GM13976 (cell line): ENCODE measurements around the gene MGAT5.

ENCODE experiments used
- DNase-seq: peaks from one replicate; pipeline ENCODE4 v3.0.0; 2012; ENCODE audit warnings: low spot score
- CTCF ChIP-seq: IDR thresholded peaks from 2 replicates; pipeline ENCODE4 v1.5.1; 2012; ENCODE audit warnings: borderline replicate concordance, mild to moderate bottlenecking; ENCODE audit not compliant: insufficient read depth; ENCODE audit errors: extremely low read depth, missing control alignments, control extremely low read depth
- in situ Hi-C: fragments of 300-500 bp; cut with MboI; formaldehyde crosslinking; loops from one replicate; pipeline ENCODE4 v1.12.0; 2022; ENCODE audit warnings: low sequenced_read_pairs, mixed read lengths, inconsistent platforms; ENCODE audit not compliant: unreplicated experiment

The MGAT5 gene

GRCh38 chr2:134449157-134449556 lies 195.3 kb downstream of the MGAT5 start:
- DNase-seq = no peak
- in situ Hi-C loops = no loop called here

DNA sequence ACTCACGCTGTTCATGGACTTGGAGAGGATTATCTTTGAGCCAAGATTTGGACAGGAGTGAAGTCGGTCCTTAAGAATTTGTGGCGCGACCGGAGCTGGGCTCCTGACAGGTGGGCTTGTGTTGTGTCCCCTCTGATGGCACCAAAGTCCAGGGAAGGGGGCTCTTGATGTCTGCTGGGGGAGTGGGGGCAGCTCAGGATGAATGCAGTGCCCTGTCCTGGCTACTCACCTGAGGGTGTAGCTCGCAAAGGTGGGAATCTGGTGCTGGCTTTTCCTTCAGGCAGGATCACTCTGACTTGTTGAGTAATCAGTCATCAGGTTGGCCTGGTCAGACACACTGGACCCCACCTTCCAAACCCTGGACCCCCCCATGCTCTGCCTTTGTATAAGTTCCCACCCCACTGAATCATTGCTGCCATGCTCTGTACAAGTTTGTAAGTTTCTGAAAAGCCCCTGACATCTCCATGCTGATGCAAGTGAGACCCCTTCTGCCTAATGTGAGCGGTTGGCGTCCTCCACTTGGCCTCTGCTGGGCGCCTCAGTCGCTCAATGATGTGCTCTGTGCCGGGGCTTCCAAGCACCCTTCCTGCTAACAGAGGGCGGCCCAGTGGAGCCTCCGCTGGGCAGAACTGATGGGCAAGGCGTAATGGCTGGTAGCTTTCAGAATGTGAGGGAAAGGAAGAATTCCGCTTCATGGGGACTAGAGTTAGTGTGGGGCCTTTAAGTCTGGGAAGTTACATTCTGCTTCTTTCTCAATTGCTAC lies 196.1 kb downstream of the MGAT5 start:
- in situ Hi-C loops = no loop called here
- no peak for DNase-seq
- TF ChIP-seq CTCF = no peak

More at GRCh38 chr2:134449157-134449556, 195.3 kb downstream of the MGAT5 start:
- no peak for TF ChIP-seq CTCF

- no peak for DNase-seq
- TF ChIP-seq CTCF = no peak
- in situ Hi-C loops = no loop called here
These were observed 197.4 kb downstream of the MGAT5 start for GRCh38 chr2:134451347-134451630.

DNA sequence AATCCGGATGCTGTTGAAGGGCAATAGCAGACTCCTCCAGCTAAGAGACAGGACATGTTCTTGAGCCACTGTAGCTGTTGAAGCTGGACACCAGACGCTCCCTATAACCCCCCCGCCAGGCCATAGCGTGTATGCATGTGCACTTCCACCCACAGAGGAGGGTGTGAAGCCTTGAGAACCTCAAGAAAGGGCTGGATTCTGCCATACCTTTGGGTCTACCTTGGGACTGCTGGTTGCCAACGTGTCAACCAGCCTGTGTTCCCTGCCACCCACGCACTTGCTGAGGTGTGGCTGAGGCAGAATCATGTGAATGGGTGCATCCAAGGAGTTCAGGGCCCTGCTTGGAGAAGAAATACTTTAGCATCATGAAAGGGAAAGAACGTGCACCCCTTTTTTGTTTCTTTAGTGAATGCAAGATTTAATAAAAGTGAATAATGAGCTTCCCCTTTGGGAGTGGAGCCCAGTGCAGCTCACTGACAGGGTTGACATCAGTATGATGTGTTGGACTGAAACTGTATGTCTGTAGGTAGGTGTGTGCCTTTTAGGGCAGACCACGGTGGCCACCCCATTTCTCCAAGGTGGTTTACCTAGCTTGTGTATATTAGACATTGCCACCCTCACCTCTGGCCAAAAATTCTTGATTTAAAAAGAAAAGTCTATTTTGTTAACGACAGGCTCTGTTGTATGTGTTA lies 198.3 kb downstream of the MGAT5 start:
- DNase-seq = no peak
- TF ChIP-seq CTCF = no peak
- in situ Hi-C loops = no loop called here

GRCh38 chr2:134453476-134453875 lies 199.6 kb downstream of the MGAT5 start:
- in situ Hi-C loops = no loop called here
- DNase-seq = no peak
- TF ChIP-seq CTCF = no peak

GRCh38 chr2:134453973-134454372 lies 200.1 kb downstream of the MGAT5 start:
- in situ Hi-C loops = no loop called here
- no peak for TF ChIP-seq CTCF
- no peak for DNase-seq
